H1 (cell line): ENCODE results near the gene GPR39. TPM values are rescaled to one million over a fixed set of nuclear protein-coding genes. Genes with fewer than 3 reads are reported as not detected.

Experiments
- CTCF ChIA-PET: fragments of 300-600 bp; sonication (Branson Sonifier 250); formaldehyde crosslinking; loops from one replicate; lab custom pipeline; 2021; ENCODE audit not compliant: partially characterized antibody; lab: Charles Lee
- POLR2A ChIA-PET: fragments of 300-600 bp; sonication (Branson Sonifier 250); formaldehyde crosslinking; loops from one replicate; lab custom pipeline; 2021; ENCODE audit warnings: inconsistent platforms; ENCODE audit not compliant: partially characterized antibody; lab: Charles Lee
- DNase-seq, 2 experiments: peaks; one replicate each; pipeline versions ENCODE4 v3.0.0 to v3.0.0-alpha.2; 2010 to 2022; ENCODE audit warnings: low spot score in 2 of 2, low read depth in 1 of 2, mixed read lengths in 1 of 2
- FAIRE-seq: peaks from 2 replicates; lab custom pipeline; 2011; peaks lifted over from hg19 to GRCh38; lab: Jason Lieb, UNC
- H2AFZ ChIP-seq: 2 replicates; pipeline ENCODE4 v1.8.1; 2012; ENCODE audit warnings: low read length, inconsistent platforms
- H2AK5ac ChIP-seq: 2 replicates; pipeline ENCODE4 v1.6.1; 2013; ENCODE audit warnings: low read depth, low read length
- H2BK120ac ChIP-seq: replicated peaks from 2 replicates; pipeline ENCODE3; 2013; ENCODE audit warnings: low read depth, low read length, inconsistent platforms
- H2BK12ac ChIP-seq: 2 replicates; pipeline ENCODE4 v1.6.1; 2013; ENCODE audit warnings: low read depth, low read length
- H2BK15ac ChIP-seq: 2 replicates; pipeline ENCODE4 v1.6.1; 2013; ENCODE audit warnings: low read length
- H2BK20ac ChIP-seq: 2 replicates; pipeline ENCODE4 v1.6.1; 2013; ENCODE audit warnings: low read length
- H2BK5ac ChIP-seq: 2 replicates; pipeline ENCODE4 v1.6.1; 2013; ENCODE audit warnings: low read depth, low read length
- H3K14ac ChIP-seq: 2 replicates; pipeline ENCODE4 v1.6.1; 2013; ENCODE audit warnings: inconsistent platforms; ENCODE audit not compliant: insufficient read length
- H3K18ac ChIP-seq: 2 replicates; pipeline ENCODE4 v1.6.1; 2013; ENCODE audit warnings: low read length; ENCODE audit errors: extremely low read depth
- H3K23ac ChIP-seq: 2 replicates; pipeline ENCODE4 v1.6.1; 2013; ENCODE audit warnings: inconsistent platforms; ENCODE audit not compliant: insufficient read length
- H3K23me2 ChIP-seq: 2 replicates; pipeline ENCODE4 v1.6.1; 2013; ENCODE audit warnings: low read depth, low read length
- H3K27ac ChIP-seq: 2 replicates; pipeline ENCODE4 v1.6.1; 2011; ENCODE audit warnings: low read depth, low read length, inconsistent platforms
- H3K27me3 ChIP-seq, 4 experiments: replicated peaks in 1 of 4; 1 replicate in 1 of 4; 2 replicates in 3 of 4; pipeline versions ENCODE4 v1.6.1 to v1.8.1; 2011 to 2013; ENCODE audit warnings: low read length in 3 of 4, mild to moderate bottlenecking in 3 of 4, inconsistent platforms in 2 of 4, mixed read lengths in 2 of 4, moderate library complexity in 1 of 4; ENCODE audit not compliant: control insufficient read depth in 3 of 4, insufficient read depth in 3 of 4; ENCODE audit errors: extremely low read depth in 1 of 4
- H3K36me3 ChIP-seq, 4 experiments: 2 replicates each; pipeline versions ENCODE4 v1.6.1 to v1.8.1; 2011 to 2013; ENCODE audit warnings: mild to moderate bottlenecking in 4 of 4, low read length in 3 of 4, moderate library complexity in 2 of 4, control low read depth in 1 of 4, inconsistent platforms in 1 of 4; ENCODE audit not compliant: insufficient read depth in 4 of 4, control insufficient read depth in 2 of 4
- H3K4ac ChIP-seq: replicated peaks from 2 replicates; pipeline ENCODE3; 2013; ENCODE audit warnings: low read length, low read depth, mixed read lengths, inconsistent platforms; ENCODE audit not compliant: insufficient read length
- H3K4me1 ChIP-seq, 4 experiments: replicated peaks in 1 of 4; 1 replicate in 1 of 4; 2 replicates in 3 of 4; pipeline versions ENCODE4 v1.6.1 to v1.8.1; 2011 to 2013; ENCODE audit warnings: low read length in 3 of 4, inconsistent platforms in 2 of 4, mixed read lengths in 1 of 4; ENCODE audit not compliant: insufficient read depth in 4 of 4, control insufficient read depth in 3 of 4
- H3K4me2 ChIP-seq, 2 experiments: 2 replicates each; pipeline versions ENCODE4 v1.6.1 to v1.8.1; 2011 to 2013; ENCODE audit warnings: low read depth in 2 of 2, low read length in 2 of 2, control low read depth in 1 of 2, inconsistent platforms in 1 of 2, mild to moderate bottlenecking in 1 of 2; ENCODE audit not compliant: insufficient read depth in 1 of 2
- H3K4me3 ChIP-seq, 4 experiments: fragments of 200-600, 300-600 bp in 1 of 4; sonication (generic), shearing (Covaris generic), sonication (Bioruptor Twin) in 1 of 4; 2 replicates each; pipeline versions ENCODE4 v1.5.1 to v1.8.1; 2011 to 2016; ENCODE audit warnings: low read length in 4 of 4, low read depth in 3 of 4, control low read depth in 2 of 4, inconsistent platforms in 2 of 4, mild to moderate bottlenecking in 2 of 4, mixed read lengths in 1 of 4, moderate library complexity in 1 of 4; ENCODE audit not compliant: insufficient read depth in 2 of 4; ENCODE audit errors: extremely low read depth in 1 of 4
- H3K56ac ChIP-seq: replicated peaks from 2 replicates; pipeline ENCODE3; 2013; ENCODE audit warnings: low read depth, mild to moderate bottlenecking, mixed read lengths, low read length, inconsistent platforms; ENCODE audit not compliant: insufficient read length
- H3K79me1 ChIP-seq: 2 replicates; pipeline ENCODE4 v1.6.1; 2013; ENCODE audit warnings: low read depth, low read length, control low read depth
- H3K79me2 ChIP-seq, 2 experiments: 2 replicates each; pipeline versions ENCODE4 v1.6.1 to v1.8.1; 2012 to 2013; ENCODE audit warnings: low read length in 2 of 2, mild to moderate bottlenecking in 2 of 2, inconsistent platforms in 1 of 2; ENCODE audit not compliant: insufficient read depth in 2 of 2, control insufficient read depth in 1 of 2
- H3K9ac ChIP-seq, 4 experiments: replicated peaks in 1 of 4; 1 replicate in 1 of 4; 2 replicates in 3 of 4; pipeline versions ENCODE4 v1.6.1 to v1.8.1; 2011 to 2013; ENCODE audit warnings: low read depth in 3 of 4, low read length in 3 of 4, control low read depth in 2 of 4, mild to moderate bottlenecking in 2 of 4, moderate library complexity in 2 of 4, inconsistent platforms in 1 of 4; ENCODE audit errors: extremely low read depth in 1 of 4
- H3K9me3 ChIP-seq, 2 experiments: 2 replicates each; pipeline versions ENCODE4 v1.6.1 to v1.8.1; 2012 to 2013; ENCODE audit warnings: mild to moderate bottlenecking in 2 of 2, moderate library complexity in 2 of 2, control low read depth in 1 of 2, inconsistent platforms in 1 of 2, low read depth in 1 of 2, low read length in 1 of 2, mixed read lengths in 1 of 2; ENCODE audit not compliant: insufficient read depth in 2 of 2
- H4K20me1 ChIP-seq, 2 experiments: replicated peaks in 1 of 2; 2 replicates each; pipeline versions ENCODE3 to v1.8.1; 2011 to 2013; ENCODE audit warnings: inconsistent platforms in 2 of 2, low read length in 2 of 2, mild to moderate bottlenecking in 1 of 2; ENCODE audit not compliant: insufficient read depth in 2 of 2, control insufficient read depth in 1 of 2
- H4K5ac ChIP-seq: 2 replicates; pipeline ENCODE4 v1.6.1; 2013; ENCODE audit warnings: low read length, low read depth, mixed read lengths, inconsistent platforms; ENCODE audit not compliant: insufficient read length
- H4K8ac ChIP-seq: 2 replicates; pipeline ENCODE4 v1.8.0; 2013; ENCODE audit warnings: mild to moderate bottlenecking, moderate library complexity, low read length, inconsistent platforms; ENCODE audit not compliant: insufficient read depth; ENCODE audit errors: extremely low read depth
- H4K91ac ChIP-seq: replicated peaks from 2 replicates; pipeline ENCODE3; 2013; ENCODE audit warnings: low read length, mixed read lengths, inconsistent platforms; ENCODE audit not compliant: insufficient read length
- BCL11A ChIP-seq, 2 experiments: IDR thresholded peaks; one replicate each; pipeline ENCODE4 v1.6.1; 2011; ENCODE audit warnings: low read depth in 2 of 2, low read length in 2 of 2, mild to moderate bottlenecking in 2 of 2
- TEAD4 ChIP-seq: IDR thresholded peaks from 2 replicates; pipeline ENCODE4 v1.6.1; 2012; ENCODE audit warnings: low read depth, low read length, inconsistent platforms, mixed read lengths
- WGBS, 2 experiments: shearing (Covaris generic) in 1 of 2; methylation state at CpG; one replicate each; pipeline versions ENCODE4 v1.1.6 to v1.1.7; 2013 to 2015; ENCODE audit warnings: low lambda C conversion rate in 2 of 2, mixed read lengths in 2 of 2, inconsistent platforms in 1 of 2, low coverage in 1 of 2, missing lambda C conversion rate in 1 of 2; ENCODE audit not compliant: insufficient replicate concordance in 2 of 2, insufficient coverage in 1 of 2, insufficient read length in 1 of 2; ENCODE audit errors: extremely low coverage in 1 of 2, missing lambda C conversion rate in 1 of 2; 5-methylcytosine and 5-hydroxymethylcytosine counted together
- polyA plus RNA-seq, 7 experiments: library from polyadenylated mRNA; depleted of rRNA in 3 of 7; stranded (reverse) in 5 of 7; unstranded in 2 of 7; fragments of >200 nt in 5 of 7; fragments of 200-250 nt in 2 of 7; gene quantifications; 1 replicate in 5 of 7; 2 replicates in 1 of 7; 4 replicates in 1 of 7; pipeline versions ENCODE4 v1.2.1 to v1.2.3, GENCODE V29; 2011 to 2013; ENCODE audit warnings: missing spikeins in 2 of 7, mixed read lengths in 2 of 7
- total RNA-seq: library from RNA; stranded (reverse); fragmentation: NEBNext Ultra II Directional; extraction: Animal tissue kit (Norgen Biotek cat#: 25700); gene quantifications from 2 replicates; pipeline ENCODE4 v1.2.1, GENCODE V29; 2021

GPR39 gene
- total and polyA plus RNA-seq, 2 of the 8 experiments (the other 6 are each of a cell fraction or from before 2014, with no cell fraction given), result 0.63 to 2.7 TPM

DNA sequence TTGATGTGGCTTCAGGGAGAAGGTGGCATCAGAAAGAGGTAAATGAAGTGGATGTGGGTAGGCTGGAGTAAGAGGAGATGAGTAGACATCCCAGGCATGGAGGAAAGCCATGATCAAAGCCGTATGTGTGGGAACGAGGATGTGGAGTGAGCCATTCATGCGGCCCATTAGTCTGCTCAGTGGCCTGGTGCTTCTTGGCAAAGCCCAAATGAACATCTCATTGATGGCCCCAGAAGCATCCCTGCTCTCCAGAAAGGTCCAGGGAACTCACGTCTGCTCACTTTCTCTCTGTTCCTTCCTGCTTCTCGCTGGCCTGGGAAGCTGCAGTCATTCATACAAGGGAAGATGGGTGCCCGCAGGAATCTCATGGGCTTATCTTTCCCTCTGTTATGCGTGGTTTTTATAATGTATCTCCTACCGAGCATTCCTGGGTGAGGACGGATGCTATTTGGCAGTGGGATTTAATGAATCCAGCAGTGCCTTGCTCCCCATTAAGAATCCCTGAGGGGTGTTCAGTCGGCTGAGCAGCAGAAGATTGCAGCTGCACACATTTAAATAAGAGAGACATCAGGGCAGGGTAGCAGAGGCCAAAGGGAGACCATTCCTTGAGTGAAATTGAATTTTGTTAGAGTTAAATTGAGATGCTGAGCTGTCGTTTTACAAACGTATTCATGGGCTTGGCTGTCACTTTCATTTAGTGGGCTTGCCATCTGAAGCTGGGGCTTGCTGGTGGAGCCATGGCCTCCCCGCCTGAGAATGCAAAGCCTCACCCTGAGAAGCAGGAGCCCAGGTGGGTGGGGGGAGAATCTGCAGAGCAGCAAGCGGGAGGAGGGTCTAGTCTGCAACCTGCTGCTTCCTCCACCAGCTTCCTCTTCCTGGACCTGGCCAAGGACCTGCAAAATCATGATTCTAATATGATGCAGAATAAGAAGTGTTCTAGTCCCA lies 188.9 kb downstream of the GPR39 start:
- H2AFZ ChIP-seq, result no peak overlapping the region
- 78% methylated on average over 14 of the region's 14 CpGs; no CpG with 5 or more reads in 1 of the 2 experiments for WGBS, 2 experiments

More for the DNA sequence above, 188.9 kb downstream of the GPR39 start:
- H3K9me3 ChIP-seq, result no peaks in the 10 kb centered on the region
- no peaks in the 10 kb centered on the region for H3K23me2 ChIP-seq
- H4K5ac ChIP-seq, result no peak overlapping the region
- 0 out of 4 replicates have a peak overlapping the region, but pooled peaks of 1 of the 2 experiments have one; percentile 25 for H3K4me2 ChIP-seq
- no peak overlapping the region for H2BK5ac ChIP-seq
- H4K20me1 ChIP-seq, result no peaks in the 10 kb centered on the region
- H3K79me1 ChIP-seq, result no peaks in the 10 kb centered on the region
- H3K27me3 ChIP-seq, result no peaks in the 10 kb centered on the region
- H3K27ac ChIP-seq, result no peak overlapping the region
- FAIRE-seq, result no peak
- 0 out of 2 replicates have a peak overlapping the region, but pooled peaks have one; percentile 2 for H3K18ac ChIP-seq
- no peak overlapping the region for H2BK120ac ChIP-seq
- no peak overlapping the region for H3K56ac ChIP-seq
- no peak overlapping the region; the same call in 1 of the 2 replicates for H2BK15ac ChIP-seq
- TF ChIP-seq BCL11A (IDR thresholded peaks at IDR 0.05; ENCODE audit: low read depth in 2 of 2, low read length in 2 of 2), result no peak
- peak; percentile 21; the same call in 1 of the 2 replicates for TF ChIP-seq TEAD4
- TF ChIP-seq, all 59 proteins: peak for 1
- Histone ChIP-seq H4K91ac (no peak overlapping the region), H3K4ac (no peak overlapping the region), H3K4me1 (peaks cover 0 to 6% (median 3%) of the 10 kb centered on the region in 4 experiments; a peak in 4 of 7 replicates), H3K4me3 (no peak overlapping the region), H2BK12ac (no peak overlapping the region), H4K8ac (no peak overlapping the region), H3K79me2 (no peaks in the 10 kb centered on the region), H2BK20ac (no peak overlapping the region), H3K14ac (no peak overlapping the region), H3K36me3 (no peaks in the 10 kb centered on the region), H3K23ac (no peak overlapping the region), H3K9ac (no peak overlapping the region), H2AK5ac (no peak overlapping the region)
- CTCF ChIA-PET, result interaction anchor here (1.1 to 1.5 kb wide), 2 partner anchors 10 to 47 kb away, joined by 3 to 4 read pairs; no protein-coding TSS in a partner anchor
- POLR2A ChIA-PET, result no interaction called here
- no peak for DNase-seq
